K562 (cell line): ENCODE measurements around the gene COX6B2. TPM values are rescaled to one million over a fixed set of nuclear protein-coding genes. Genes with fewer than 3 reads are reported as not detected.

ENCODE experiments used
- polyA plus RNA-seq, 8 experiments: library from polyadenylated mRNA; depleted of rRNA in 4 of 8; stranded (reverse) in 5 of 8; unstranded in 3 of 8; fragments of >200 nt; fragmentation: Nextera tagmentation in 2 of 8; fragmentation: Illumina TruSeq in 1 of 8; extraction: Ambion mirVana in 2 of 8; extraction: Trizol in 1 of 8; gene quantifications; 2 replicates each; pipeline versions ENCODE4 v1.2.1 to v1.2.3, GENCODE V29; 2011 to 2014; ENCODE audit warnings: inconsistent platforms in 1 of 8, missing spikeins in 1 of 8
- total RNA-seq, 7 experiments: library from RNA; depleted of rRNA in 6 of 7; stranded (reverse); fragments of >200 nt in 6 of 7; fragmentation: Illumina TruSeq in 2 of 7; extraction: Trizol in 2 of 7; gene quantifications; 2 replicates each; pipeline versions ENCODE4 v1.2.1 to v1.2.3, GENCODE V29; 2011 to 2021; ENCODE audit warnings: low replicate concordance in 1 of 7
- TF ChIP-seq, protein P1 (sequence below), 2 experiments: fragments of 450-650 bp; formaldehyde crosslinking in 1 of 2; IDR thresholded peaks; 2 replicates each; pipeline versions ENCODE4 v1.4.0 to v1.6.1; 2014 to 2020; ENCODE audit warnings: mild to moderate bottlenecking in 2 of 2, borderline replicate concordance in 1 of 2, low read depth in 1 of 2

Gene COX6B2
- total and polyA plus RNA-seq, 9 of the 15 experiments (the other 6 are each of a cell fraction or from before 2014, with no cell fraction given) = 0.40 to 2.5 (median 0.83) TPM

DNA sequence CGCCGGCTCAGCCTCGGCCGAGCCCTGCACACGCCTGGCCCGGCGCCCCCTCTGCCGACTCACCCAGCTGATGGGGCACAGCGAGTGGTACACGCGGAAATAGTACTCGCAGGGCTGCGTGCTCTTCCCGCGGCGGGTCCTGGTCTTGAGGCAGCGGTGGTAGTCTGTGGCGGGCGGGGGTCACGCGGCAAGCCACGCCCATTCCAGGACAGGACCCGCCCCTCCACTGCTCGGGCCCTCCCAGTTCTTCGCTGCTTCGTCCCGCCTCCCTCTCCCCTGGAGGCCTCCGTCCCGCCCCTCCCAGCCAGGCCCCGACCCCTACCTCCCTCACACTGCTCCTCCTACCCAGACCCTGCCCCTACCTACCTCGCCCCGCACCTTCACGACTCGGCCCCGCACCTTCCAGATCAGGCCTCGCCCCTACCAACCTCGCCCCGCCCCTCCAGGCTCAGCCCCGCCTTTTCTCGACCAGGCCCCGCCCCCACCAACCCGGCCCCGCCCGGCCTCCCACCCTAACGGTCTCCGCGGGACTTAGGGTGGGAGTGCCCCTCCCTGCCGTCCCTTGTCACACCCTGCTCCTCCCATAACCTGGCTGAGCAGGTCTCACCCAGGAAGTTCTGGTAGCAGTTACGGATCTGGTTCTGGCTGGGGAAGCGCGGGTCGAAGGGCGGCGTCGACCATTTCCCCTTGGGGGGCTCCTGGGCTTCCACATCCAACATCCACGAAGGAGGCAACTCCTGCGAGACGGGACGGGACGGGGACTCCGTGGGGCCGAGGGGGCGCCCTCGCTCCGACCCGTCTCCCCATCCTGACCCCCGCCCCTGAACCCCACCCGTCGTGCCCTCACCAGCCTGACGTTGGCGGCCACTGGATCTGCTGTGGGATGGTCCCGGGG, 469 bp downstream of the COX6B2 start (continued):
- TF ChIP-seq, protein P1, sequence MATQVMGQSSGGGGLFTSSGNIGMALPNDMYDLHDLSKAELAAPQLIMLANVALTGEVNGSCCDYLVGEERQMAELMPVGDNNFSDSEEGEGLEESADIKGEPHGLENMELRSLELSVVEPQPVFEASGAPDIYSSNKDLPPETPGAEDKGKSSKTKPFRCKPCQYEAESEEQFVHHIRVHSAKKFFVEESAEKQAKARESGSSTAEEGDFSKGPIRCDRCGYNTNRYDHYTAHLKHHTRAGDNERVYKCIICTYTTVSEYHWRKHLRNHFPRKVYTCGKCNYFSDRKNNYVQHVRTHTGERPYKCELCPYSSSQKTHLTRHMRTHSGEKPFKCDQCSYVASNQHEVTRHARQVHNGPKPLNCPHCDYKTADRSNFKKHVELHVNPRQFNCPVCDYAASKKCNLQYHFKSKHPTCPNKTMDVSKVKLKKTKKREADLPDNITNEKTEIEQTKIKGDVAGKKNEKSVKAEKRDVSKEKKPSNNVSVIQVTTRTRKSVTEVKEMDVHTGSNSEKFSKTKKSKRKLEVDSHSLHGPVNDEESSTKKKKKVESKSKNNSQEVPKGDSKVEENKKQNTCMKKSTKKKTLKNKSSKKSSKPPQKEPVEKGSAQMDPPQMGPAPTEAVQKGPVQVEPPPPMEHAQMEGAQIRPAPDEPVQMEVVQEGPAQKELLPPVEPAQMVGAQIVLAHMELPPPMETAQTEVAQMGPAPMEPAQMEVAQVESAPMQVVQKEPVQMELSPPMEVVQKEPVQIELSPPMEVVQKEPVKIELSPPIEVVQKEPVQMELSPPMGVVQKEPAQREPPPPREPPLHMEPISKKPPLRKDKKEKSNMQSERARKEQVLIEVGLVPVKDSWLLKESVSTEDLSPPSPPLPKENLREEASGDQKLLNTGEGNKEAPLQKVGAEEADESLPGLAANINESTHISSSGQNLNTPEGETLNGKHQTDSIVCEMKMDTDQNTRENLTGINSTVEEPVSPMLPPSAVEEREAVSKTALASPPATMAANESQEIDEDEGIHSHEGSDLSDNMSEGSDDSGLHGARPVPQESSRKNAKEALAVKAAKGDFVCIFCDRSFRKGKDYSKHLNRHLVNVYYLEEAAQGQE (IDR thresholded peaks at IDR 0.05; ENCODE audit: borderline replicate concordance) = peak; percentile 23; the same call in 1 of the 2 replicates
- TF ChIP-seq, protein P1 (CRISPR knock-in tag; IDR thresholded peaks at IDR 0.05; ENCODE audit: low read depth) = no peak
- TF ChIP-seq, all 486 proteins: peak for 24
